Subcutaneous adipose tissue (tissue), 4 donors: ENCODE results near the gene CCDC73. TPM values are rescaled to one million over a fixed set of nuclear protein-coding genes. Genes with fewer than 3 reads are reported as not detected.

Source experiments
- total RNA-seq, 4 donors: library from RNA; depleted of rRNA; stranded (reverse); fragments of >200 nt; gene quantifications; one replicate each; pipeline ENCODE4 v1.1.0, GENCODE V29; 2016
- TF ChIP-seq, protein P1 (sequence below): fragments of 450-650 bp; IDR thresholded peaks from one replicate; pipeline ENCODE4 v1.5.1; 2016; ENCODE audit warnings: low read depth, mild to moderate bottlenecking, control low read depth, antibody characterized with exemption, moderate library complexity

CCDC73 gene
- total RNA-seq, 4 donors from 2014 or later: 0.17 TPM; not detected in 3

DNA sequence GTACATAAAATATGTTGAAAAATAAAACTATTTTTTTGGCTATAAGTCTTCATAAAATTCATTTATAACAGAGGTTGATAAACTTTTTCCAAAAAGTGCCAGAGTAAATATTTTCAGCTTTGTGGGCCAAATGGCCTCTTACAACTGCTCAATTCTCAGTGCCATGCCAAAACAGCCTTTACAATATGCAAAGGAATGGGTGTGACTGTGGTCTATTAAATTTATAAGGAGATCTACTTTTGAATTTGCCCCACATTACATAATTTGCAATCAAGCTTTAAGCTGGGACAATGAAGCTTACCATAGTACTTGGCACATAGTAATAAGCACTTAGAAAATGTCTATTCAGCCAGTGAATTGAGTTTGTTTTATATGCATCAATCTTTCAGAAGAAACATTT, 188.2 kb downstream of the CCDC73 start:
- TF ChIP-seq, protein P1, sequence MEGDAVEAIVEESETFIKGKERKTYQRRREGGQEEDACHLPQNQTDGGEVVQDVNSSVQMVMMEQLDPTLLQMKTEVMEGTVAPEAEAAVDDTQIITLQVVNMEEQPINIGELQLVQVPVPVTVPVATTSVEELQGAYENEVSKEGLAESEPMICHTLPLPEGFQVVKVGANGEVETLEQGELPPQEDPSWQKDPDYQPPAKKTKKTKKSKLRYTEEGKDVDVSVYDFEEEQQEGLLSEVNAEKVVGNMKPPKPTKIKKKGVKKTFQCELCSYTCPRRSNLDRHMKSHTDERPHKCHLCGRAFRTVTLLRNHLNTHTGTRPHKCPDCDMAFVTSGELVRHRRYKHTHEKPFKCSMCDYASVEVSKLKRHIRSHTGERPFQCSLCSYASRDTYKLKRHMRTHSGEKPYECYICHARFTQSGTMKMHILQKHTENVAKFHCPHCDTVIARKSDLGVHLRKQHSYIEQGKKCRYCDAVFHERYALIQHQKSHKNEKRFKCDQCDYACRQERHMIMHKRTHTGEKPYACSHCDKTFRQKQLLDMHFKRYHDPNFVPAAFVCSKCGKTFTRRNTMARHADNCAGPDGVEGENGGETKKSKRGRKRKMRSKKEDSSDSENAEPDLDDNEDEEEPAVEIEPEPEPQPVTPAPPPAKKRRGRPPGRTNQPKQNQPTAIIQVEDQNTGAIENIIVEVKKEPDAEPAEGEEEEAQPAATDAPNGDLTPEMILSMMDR: no peak

DNA sequence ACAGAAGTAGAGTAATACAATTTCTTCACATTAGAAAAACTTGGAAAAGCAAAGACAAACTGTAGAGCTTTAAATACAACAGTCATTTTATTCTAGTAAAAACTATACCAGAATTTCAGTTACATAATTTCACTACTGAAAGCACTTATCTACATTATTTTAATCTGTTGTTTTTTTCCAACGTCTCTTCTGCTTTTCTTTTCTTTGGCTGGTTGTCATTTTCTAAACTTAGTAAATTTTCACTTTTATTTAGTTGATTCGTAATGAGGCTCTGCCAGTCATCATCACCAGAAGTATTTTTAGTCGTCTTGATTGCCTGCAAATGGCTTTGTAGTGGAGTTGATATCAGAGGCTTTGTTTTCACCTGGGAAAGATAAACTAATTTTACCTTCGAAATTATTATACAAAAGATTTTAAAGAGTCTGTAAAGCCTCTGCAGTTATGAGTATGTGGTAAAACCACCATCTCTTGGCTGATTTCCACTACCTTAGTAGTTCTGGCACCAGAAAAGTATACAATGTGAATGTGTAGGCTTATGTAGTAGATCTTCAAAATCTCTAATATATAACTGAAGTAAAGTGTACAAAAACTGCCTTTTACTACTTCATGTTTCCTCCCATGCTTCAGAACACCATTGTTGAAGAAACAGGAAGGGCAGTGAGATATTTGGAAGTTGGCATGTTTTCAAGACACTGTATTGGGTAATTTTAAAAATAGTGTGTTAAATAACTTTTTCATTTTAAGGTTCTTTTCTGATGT, 191.6 kb downstream of the CCDC73 start:
- TF ChIP-seq, protein P1: no peak

DNA sequence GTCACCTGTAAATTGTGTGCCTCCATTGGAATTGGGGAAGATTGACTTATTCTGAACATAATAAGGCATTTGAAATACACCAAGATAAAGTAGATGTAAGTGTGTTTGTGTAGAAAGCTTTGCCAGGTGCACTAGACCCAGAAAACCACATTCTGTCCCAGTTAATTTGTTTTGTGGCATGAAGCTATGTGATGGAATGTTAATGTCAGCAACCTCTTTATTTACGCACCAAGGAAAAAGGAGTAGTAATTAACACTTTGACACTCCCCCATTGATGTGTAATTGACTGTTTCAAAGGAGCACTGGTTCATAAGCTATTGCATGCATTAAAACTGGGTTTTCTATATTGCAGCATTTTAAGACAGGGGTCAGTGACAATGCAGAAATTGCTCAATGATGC, 196.5 kb downstream of the CCDC73 start:
- TF ChIP-seq, protein P1: no peak

DNA sequence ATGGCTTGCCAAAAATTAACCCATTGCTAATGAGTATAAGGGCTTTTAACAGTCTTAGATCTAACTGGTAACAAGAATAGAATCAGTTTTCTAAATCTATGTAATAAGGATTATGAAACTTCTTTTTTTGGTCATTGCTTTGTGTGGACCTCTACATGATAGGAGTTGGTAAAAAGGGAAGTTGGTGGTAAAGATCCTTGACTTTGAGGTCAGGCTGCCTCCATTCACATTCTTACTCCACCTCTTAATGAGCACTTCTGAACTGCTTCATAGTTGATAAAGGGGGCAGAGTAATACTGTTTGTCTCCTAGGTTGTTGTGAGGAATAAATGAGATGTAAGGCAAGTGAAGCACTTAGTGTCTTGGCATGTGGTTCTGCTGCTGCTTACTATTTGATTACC, 200.2 kb downstream of the CCDC73 start:
- TF ChIP-seq, protein P1: no peak

DNA sequence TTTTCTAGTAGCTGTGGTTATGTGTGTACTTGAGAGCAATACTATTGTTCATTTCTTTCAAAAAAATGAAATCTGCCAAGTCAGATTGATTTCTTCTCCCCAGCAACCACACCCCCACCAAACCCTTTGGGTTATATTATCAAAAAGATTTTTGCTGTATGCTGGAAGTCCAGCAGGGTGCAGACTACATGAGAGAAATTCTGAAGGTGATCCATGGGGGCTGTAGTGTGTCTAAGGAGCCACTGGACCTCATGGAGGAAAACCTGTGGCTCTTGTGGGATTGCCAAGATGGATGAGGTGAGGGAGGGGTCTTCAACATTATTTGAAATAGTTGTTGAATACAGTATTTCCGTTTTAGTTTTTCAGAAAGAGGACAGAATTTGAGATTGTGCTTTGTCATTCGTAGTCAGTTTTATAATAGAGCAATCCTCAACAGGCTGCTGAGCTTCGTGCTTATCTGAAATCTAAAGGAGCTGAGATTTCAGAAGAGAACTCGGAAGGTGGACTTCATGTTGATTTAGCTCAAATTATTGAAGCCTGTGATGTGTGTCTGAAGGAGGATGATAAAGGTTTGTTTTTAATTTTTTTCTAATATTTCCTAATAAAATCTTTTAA, 207.8 kb downstream of the CCDC73 start:
- TF ChIP-seq, protein P1: no peak

DNA sequence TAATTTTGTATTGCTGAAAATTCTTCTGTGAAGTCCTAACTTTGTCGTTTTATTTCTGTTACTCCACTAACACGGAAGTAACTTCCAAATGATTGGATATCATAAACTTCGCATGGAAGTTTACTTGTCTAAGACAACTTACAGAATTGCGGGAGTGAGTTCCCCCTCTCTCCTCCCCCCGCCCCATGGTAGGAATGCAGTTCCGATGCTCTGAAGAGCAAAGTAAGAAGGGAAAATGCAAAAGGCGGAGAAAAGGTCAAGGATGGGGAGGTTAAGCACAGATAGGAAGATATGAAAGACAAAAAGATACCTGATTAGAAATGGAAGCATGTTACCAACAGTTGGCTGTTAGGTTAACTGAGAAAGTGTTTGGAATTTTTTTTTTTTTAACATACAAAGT, 209.5 kb downstream of the CCDC73 start:
- TF ChIP-seq, protein P1: no peak

DNA sequence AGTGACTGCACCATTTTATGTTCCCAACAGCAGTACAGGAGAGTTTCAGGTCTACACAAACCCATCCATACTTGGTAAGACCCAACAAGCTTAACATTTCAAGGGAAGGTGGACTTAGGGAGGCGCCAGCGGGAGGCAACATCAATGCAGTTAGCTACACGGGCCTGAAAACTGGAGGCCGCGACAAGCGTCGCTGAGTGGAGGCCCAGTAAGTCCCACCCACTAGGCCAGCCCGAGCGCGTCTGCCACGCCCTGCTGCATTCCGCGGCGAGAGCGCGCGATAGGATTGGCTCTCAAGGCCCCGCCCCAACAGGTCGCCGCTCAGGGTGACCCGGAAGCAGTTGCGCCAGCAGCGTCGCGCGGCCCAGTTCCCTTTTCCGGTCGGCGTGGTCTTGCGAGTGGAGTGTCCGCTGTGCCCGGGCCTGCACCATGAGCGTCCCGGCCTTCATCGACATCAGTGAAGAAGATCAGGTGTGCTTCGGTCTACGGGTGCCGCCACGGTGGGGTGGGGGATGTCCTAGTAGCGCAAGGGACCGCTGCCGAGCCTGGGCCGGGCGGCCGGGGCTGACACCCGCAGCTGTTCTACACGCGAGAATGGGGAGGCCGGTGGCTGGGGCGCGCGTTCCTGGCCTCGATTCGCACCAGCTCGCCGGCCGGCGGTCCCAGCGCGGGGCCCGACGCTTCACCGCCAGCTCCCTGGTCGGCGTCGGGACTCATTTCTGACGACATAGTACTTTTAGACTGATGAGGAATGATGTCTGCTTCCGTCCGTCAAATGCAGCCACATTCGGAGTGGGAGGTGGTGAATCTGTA, 210.8 kb downstream of the CCDC73 start, which contains the start of gene EIF3M:
Gene EIF3M, plus strand, starts transcription at position 373 of the 813 bp plus-strand sequence. Its CDS starts 57 bp downstream, at position 430.
- TF ChIP-seq, protein P1: no peak
